K562 (cell line): ENCODE results near the gene SIDT2.

Experiments
- ARHGAP35 ChIP-seq: fragments of 450-650 bp; IDR thresholded peaks from 2 replicates; pipeline ENCODE4 v1.6.1; 2018; ENCODE audit not compliant: partially characterized antibody
- BDP1 ChIP-seq: IDR thresholded peaks from 3 replicates; pipeline ENCODE4 v1.6.1; 2011; ENCODE audit not compliant: insufficient read length, insufficient read depth
- BRF1 ChIP-seq: IDR thresholded peaks from 3 replicates; pipeline ENCODE4 v1.6.1; 2011; ENCODE audit warnings: borderline replicate concordance, mild to moderate bottlenecking; ENCODE audit not compliant: insufficient read length; ENCODE audit errors: extremely low read depth
- CBX8 ChIP-seq: fragments of 200-600 bp; sonication (generic); IDR thresholded peaks from 2 replicates; pipeline ENCODE4 v1.6.1; 2012; ENCODE audit warnings: borderline replicate concordance, mixed run types, low read depth, mild to moderate bottlenecking, moderate library complexity, mixed read lengths, low read length, control low read depth, inconsistent platforms; ENCODE audit not compliant: poor library complexity, severe bottlenecking; ENCODE audit errors: extremely low read depth
- CTCF ChIP-seq, 3 experiments: IDR thresholded peaks in 2 of 3; conservative IDR thresholded peaks in 1 of 3; 2 replicates each; pipeline ENCODE4 v1.5.1; 2011 to 2012; ENCODE audit warnings: low read length in 3 of 3, mild to moderate bottlenecking in 3 of 3, control low read depth in 2 of 3, improper control_type of control experiment in 1 of 3, inconsistent platforms in 1 of 3, low read depth in 1 of 3, mixed read lengths in 1 of 3, moderate library complexity in 1 of 3; ENCODE audit not compliant: insufficient read depth in 2 of 3
- E2F5 ChIP-seq: sonication (generic); formaldehyde crosslinking; IDR thresholded peaks from 2 replicates; pipeline ENCODE4 v1.8.0; 2022; ENCODE audit warnings: mild to moderate bottlenecking, missing genetic modification reagents
- ELF1 ChIP-seq: fragments of 200-800 bp; sonication (Bioruptor generic); IDR thresholded peaks from 2 replicates; pipeline ENCODE4 v1.6.1; 2016; ENCODE audit warnings: missing genetic modification characterization, missing compliant biosample characterization
- NRF1 ChIP-seq, 2 experiments: fragments of 450-650 bp; IDR thresholded peaks in 1 of 2; conservative IDR thresholded peaks in 1 of 2; 2 replicates each; pipeline ENCODE4 v1.6.1; 2014; ENCODE audit warnings: mild to moderate bottlenecking in 2 of 2
- OTX1 ChIP-seq: fragments of 450-650 bp; formaldehyde crosslinking; IDR thresholded peaks from 2 replicates; pipeline ENCODE4 v1.4.0; 2022; ENCODE audit warnings: mild to moderate bottlenecking
- POLR2A ChIP-seq: fragments of 450-650 bp; conservative IDR thresholded peaks from 2 replicates; pipeline ENCODE4 v1.6.1; 2016
- RAD21 ChIP-seq, 2 experiments: fragments of 250-450 bp in 1 of 2; fragments of 450-650 bp in 1 of 2; sonication (Bioruptor Pico) in 1 of 2; formaldehyde crosslinking in 1 of 2; IDR thresholded peaks in 1 of 2; conservative IDR thresholded peaks in 1 of 2; 2 replicates each; pipeline versions ENCODE4 v1.4.0 to v1.8.0; 2020 to 2022; ENCODE audit warnings: mild to moderate bottlenecking in 2 of 2, moderate library complexity in 1 of 2
- SP1 ChIP-seq: sonication (generic); formaldehyde crosslinking; IDR thresholded peaks from 2 replicates; pipeline ENCODE4 v1.8.1; 2022; ENCODE audit warnings: mild to moderate bottlenecking, missing genetic modification reagents
- ZNF3 ChIP-seq: fragments of 250-450 bp; sonication (Bioruptor Pico); IDR thresholded peaks from 2 replicates; pipeline ENCODE4 v1.5.0; 2021; ENCODE audit warnings: mild to moderate bottlenecking, moderate library complexity

GRCh38 chr11:117202386-117203068 lies 24.0 kb downstream of the SIDT2 start:
- TF ChIP-seq E2F5, result no peak
- no peak for TF ChIP-seq NRF1 (conservative IDR thresholded peaks at IDR 0.05 in 1 of 2, IDR thresholded peaks at IDR 0.05 in 1 of 2)
- no peak for TF ChIP-seq RAD21 (CRISPR knock-in tag; conservative IDR thresholded peaks at IDR 0.05 in 1 of 2, IDR thresholded peaks at IDR 0.05 in 1 of 2)
- no peak for TF ChIP-seq BRF1
- TF ChIP-seq ZNF3 (CRISPR knock-in tag), result no peak
- TF ChIP-seq ARHGAP35, result no peak
- TF ChIP-seq CBX8, result no peak
- TF ChIP-seq OTX1 (CRISPR knock-in tag), result no peak
- TF ChIP-seq CTCF (IDR thresholded peaks at IDR 0.05 in 2 of 3, conservative IDR thresholded peaks at IDR 0.05 in 1 of 3; ENCODE audit: insufficient read depth in 2 of 3, low read depth in 1 of 3, low read length in 3 of 3), result no peak
- TF ChIP-seq POLR2A, result no peak
- no peak for TF ChIP-seq SP1 (CRISPR knock-in tag)
- TF ChIP-seq ELF1 (tag), result no peak
- TF ChIP-seq BDP1, result no peak
